Erythroblast (primary cell): Measurements from ENCODE around the gene TMEM88.

Experiments
- GATA1 ChIP-seq: IDR thresholded peaks from 2 replicates; pipeline ENCODE4 v1.6.1; 2011; ENCODE audit warnings: low read depth, mild to moderate bottlenecking, control low read depth, low read length, moderate library complexity
- POLR2A ChIP-seq: IDR thresholded peaks from 2 replicates; pipeline ENCODE4 v1.6.1; 2011; ENCODE audit warnings: mild to moderate bottlenecking, low read length

DNA sequence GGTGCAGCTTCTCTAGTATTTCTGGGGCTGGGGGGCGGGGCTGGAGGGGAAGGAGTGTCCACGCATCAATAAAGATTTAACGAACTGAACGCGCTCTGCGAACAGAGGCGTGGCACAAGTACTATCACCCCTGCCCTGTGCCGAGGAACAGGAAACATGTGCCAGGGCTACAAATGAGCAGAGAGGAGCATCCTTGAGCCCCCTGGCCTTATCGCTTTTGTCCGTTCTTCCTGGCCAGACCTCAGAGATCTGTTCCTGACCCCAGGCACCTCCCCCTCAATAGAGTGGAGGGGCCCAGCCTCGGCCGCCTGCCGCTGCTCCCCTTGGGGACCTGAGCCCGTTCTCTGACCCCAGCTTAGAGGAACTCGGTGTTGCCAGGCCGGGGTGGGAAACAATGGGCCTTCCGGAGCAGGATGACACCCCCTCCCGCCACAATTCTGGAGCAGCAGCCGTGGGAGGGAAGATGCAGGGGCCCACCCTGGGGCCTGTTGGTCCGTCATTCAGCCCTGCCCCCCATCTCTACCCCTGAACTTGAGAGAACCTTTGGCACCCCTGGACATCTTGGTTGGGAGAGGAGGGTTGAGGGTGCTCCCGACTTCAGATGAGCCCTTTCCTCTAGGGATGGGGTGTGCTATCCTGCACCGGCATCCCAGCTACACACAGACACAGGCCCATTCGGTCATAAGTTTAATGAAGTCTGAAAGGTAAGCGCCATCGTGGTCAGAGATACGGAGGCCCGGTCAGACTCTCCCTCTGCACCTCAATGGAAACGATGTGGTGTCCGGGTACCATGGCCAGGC, 1.3 kb downstream of the TMEM88 start:
- no peak for TF ChIP-seq POLR2A
- no peak for TF ChIP-seq GATA1
